Measurements from ENCODE around the gene HIRA.

DNA sequence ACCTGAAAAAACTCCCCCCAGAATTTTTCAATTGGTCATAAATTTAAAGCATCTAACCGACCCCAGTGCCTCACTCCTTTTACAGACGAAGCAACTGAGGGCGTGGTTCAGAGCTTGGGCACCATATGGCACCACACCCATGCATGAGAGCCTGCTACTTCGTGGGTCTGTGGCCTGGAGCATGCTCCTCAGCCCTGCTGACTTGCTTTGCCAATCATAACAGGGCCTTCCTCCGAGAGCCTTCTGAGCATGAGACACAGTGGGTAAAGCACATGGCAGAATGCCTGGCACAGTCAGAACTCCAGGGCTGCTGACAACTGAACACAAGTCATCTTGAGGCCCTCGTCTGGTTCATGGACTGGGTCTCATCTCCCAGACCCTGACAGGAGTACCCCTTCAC is 33.3 kb downstream of the HIRA start:
- TF ChIP-seq ZNF134 (CRISPR knock-in tag; conservative IDR thresholded peaks at IDR 0.05) (no peak), HNRNPK (IDR thresholded peaks at IDR 0.05; ENCODE audit: low read depth, low read length, poor library complexity, severe bottlenecking) (no peak), ESRRA (IDR thresholded peaks at IDR 0.05; ENCODE audit: borderline replicate concordance, low read depth) (no peak), FOXK2 (conservative IDR thresholded peaks at IDR 0.05 in 1 of 2, IDR thresholded peaks at IDR 0.05 in 1 of 2; ENCODE audit: low read depth in 2 of 2) (no peak), FOXJ3 (CRISPR knock-in tag; IDR thresholded peaks at IDR 0.05) (no peak)
